KMS-11 (cell line): ENCODE data around the gene NPHP4.
"Not testable (repeated sequence)": the region's sequence is repeated elsewhere in the genome, so short reads cannot be mapped to it uniquely, and the experiment has no call there.

Experiments
- H2AFZ ChIP-seq: fragments of 200-600 bp; sonication (generic); 2 replicates; pipeline ENCODE4 v1.6.1; 2016; ENCODE audit warnings: antibody characterized with exemption, mixed run types, low read depth
- H3K27ac ChIP-seq: fragments of 200-600 bp; sonication (generic); 2 replicates; pipeline ENCODE4 v1.6.1; 2016; ENCODE audit warnings: mild to moderate bottlenecking, mixed run types
- H3K27me3 ChIP-seq: fragments of 200-600 bp; sonication (generic); 2 replicates; pipeline ENCODE4 v1.6.1; 2017; ENCODE audit warnings: mild to moderate bottlenecking, low read depth, mixed run types, moderate library complexity; ENCODE audit not compliant: insufficient read depth
- H3K36me3 ChIP-seq: fragments of 200-600 bp; sonication (generic); 2 replicates; pipeline ENCODE4 v1.6.1; 2017; ENCODE audit warnings: mild to moderate bottlenecking, mixed run types; ENCODE audit not compliant: insufficient read depth
- H3K4me1 ChIP-seq: fragments of 200-600 bp; sonication (generic); 2 replicates; pipeline ENCODE4 v1.6.1; 2016; ENCODE audit warnings: mild to moderate bottlenecking, low read depth, mixed run types; ENCODE audit not compliant: poor library complexity, severe bottlenecking
- H3K4me2 ChIP-seq: fragments of 200-600 bp; sonication (generic); 2 replicates; pipeline ENCODE4 v1.7.0; 2016; ENCODE audit warnings: mild to moderate bottlenecking, mixed run types
- H3K4me3 ChIP-seq: fragments of 200-600 bp; sonication (generic); IDR thresholded peaks from 2 replicates; pipeline ENCODE4 v1.6.1; 2017; ENCODE audit warnings: low read depth, low read length, mixed read lengths; ENCODE audit not compliant: insufficient read depth
- H3K79me2 ChIP-seq: fragments of 200-600 bp; sonication (generic); 2 replicates; pipeline ENCODE4 v1.6.1; 2016; ENCODE audit warnings: low read depth, mixed run types; ENCODE audit not compliant: insufficient read depth
- H3K9ac ChIP-seq: fragments of 200-600 bp; sonication (generic); 2 replicates; pipeline ENCODE4 v1.6.1; 2016; ENCODE audit warnings: mild to moderate bottlenecking, mixed run types
- H4K20me1 ChIP-seq: fragments of 200-600 bp; sonication (generic); 2 replicates; pipeline ENCODE4 v1.6.1; 2016; ENCODE audit warnings: mild to moderate bottlenecking, mixed run types; ENCODE audit not compliant: insufficient read depth
- TF ChIP-seq, protein P1 (sequence below): fragments of 200-600 bp; sonication (generic); conservative IDR thresholded peaks from 2 replicates; pipeline ENCODE4 v1.6.1; 2017; ENCODE audit warnings: low read depth, mild to moderate bottlenecking, antibody characterized with exemption, low read length, moderate library complexity, mixed read lengths

NPHP4 gene

DNA sequence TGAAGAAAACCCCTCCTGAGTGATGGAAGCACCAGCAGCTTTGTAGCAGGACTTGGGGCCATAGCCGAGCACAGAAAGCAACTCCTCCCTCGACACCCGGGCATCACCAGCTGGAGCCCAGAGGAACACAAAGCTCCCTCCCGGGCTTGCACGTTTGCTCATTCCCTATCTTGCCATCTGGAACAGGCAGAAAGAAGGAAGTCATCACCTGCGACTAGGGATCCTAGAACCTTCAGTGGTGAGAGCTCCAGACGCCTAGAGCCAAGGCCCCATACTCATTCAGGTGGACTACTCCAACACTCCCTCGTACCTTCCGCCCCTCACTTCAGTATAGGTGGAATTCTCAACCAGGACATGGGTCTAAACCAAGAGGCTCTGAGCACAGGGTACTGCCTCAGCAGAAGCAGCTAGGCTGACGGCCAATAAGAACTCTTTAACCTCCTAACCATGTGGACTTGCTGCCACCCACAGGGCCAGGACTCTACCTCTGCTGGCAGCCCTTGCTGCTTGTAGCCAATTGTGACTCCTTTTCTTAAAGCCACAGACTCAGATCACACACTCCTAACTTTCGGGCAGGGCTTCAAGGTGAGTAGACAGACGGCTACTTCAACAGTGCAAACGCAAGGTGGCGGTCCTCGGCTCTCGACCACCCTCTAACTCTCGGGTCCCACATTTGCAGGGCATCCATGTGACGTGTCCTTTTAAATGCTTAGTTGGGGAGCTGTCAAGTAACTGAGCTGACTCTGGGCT, 65.4 kb downstream of the NPHP4 start:
- H3K79me2 ChIP-seq: no peaks in the 10 kb centered on the region
- no peaks in the 10 kb centered on the region for H3K36me3 ChIP-seq
- no peak overlapping the region for H2AFZ ChIP-seq
- no peak overlapping the region for H3K9ac ChIP-seq
- TF ChIP-seq, protein P1, sequence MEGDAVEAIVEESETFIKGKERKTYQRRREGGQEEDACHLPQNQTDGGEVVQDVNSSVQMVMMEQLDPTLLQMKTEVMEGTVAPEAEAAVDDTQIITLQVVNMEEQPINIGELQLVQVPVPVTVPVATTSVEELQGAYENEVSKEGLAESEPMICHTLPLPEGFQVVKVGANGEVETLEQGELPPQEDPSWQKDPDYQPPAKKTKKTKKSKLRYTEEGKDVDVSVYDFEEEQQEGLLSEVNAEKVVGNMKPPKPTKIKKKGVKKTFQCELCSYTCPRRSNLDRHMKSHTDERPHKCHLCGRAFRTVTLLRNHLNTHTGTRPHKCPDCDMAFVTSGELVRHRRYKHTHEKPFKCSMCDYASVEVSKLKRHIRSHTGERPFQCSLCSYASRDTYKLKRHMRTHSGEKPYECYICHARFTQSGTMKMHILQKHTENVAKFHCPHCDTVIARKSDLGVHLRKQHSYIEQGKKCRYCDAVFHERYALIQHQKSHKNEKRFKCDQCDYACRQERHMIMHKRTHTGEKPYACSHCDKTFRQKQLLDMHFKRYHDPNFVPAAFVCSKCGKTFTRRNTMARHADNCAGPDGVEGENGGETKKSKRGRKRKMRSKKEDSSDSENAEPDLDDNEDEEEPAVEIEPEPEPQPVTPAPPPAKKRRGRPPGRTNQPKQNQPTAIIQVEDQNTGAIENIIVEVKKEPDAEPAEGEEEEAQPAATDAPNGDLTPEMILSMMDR: no peak
- no peaks in the 10 kb centered on the region for H4K20me1 ChIP-seq
- H3K4me3 ChIP-seq: no peak overlapping the region
- H3K4me1 ChIP-seq: no peaks in the 10 kb centered on the region
- no peak overlapping the region for H3K4me2 ChIP-seq
- no peak overlapping the region for H3K27ac ChIP-seq
- H3K27me3 ChIP-seq: no peaks in the 10 kb centered on the region

DNA sequence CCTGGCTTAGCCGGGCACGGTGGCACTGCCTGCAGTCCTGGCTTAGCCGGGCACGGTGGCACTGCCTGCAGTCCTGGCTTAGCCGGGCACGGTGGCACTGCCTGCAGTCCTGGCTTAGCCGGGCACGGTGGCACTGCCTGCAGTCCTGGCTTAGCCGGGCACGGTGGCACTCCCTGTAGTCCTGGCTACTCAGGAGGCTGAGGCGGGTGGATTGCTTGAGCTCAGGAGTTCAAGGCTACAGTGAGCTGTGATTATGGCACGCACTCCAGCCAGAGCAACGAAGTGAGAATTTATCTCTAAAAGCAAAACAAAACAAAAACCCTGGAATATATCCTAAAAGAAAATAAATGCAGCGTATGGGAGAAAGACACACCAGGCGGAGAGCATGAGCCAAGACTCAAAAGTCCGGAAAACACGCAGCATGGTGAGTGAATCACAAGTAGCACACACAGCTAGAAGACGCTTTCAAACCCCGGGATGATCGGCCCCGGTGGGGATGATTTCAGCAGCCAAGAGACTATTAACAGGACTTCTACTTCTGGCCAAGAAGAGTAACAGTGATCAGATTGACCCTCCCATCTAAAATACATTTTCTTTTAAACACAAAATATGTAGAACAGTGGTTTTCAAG, 69.4 kb downstream of the NPHP4 start:
- not testable (repeated sequence) for H3K27ac ChIP-seq, H3K36me3 ChIP-seq, H3K9ac ChIP-seq, H3K4me1 ChIP-seq, H3K79me2 ChIP-seq, H3K27me3 ChIP-seq, H3K4me2 ChIP-seq, H2AFZ ChIP-seq, H3K4me3 ChIP-seq, H4K20me1 ChIP-seq

DNA sequence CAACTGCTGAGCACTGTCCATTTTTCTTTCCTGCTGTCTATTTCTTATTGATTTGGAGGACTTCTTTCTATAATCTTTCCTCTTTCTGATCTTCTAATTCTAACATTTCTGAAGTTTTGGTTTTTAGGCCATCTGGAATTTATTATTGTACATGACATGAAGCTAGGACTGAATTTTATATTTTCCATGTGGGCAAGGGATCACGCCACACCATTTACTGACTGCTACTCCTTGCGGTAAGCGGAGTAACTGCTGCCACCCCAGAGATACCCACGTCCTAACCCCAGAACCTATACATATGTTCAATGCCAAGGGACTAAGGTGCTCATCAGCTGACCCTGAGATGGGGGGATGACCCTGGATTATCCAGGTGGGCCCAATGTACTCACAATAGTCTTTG, 70.6 kb downstream of the NPHP4 start:
- Histone ChIP-seq H3K36me3 (no peaks in the 10 kb centered on the region), H3K79me2 (no peaks in the 10 kb centered on the region), H4K20me1 (no peaks in the 10 kb centered on the region), H2AFZ (no peak overlapping the region), H3K27me3 (no peaks in the 10 kb centered on the region), H3K27ac (no peak overlapping the region), H3K4me1 (no peaks in the 10 kb centered on the region), H3K9ac (no peak overlapping the region), H3K4me2 (no peak overlapping the region), H3K4me3 (no peak overlapping the region)
- TF ChIP-seq, protein P1: no peak

DNA sequence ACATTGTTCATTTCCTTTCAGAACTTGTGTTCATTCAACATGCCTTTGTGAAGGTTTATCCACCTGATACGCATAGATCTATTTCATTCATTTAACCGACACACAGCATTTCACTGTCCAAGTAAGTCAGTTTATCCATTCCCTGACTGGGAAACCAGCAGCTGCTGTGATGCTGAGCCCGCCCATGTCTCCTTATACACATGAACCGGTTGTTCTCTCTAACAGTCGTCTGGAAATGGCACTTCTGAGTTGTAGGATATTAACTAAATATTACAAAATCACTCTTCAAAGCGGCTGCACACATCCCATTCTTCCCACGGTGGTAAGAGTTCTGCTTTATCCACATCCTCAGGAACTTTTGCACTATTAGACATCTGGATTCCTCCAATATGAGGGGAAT, 71.1 kb downstream of the NPHP4 start:
- no peak overlapping the region for H3K4me2 ChIP-seq
- H3K79me2 ChIP-seq: no peaks in the 10 kb centered on the region
- H3K36me3 ChIP-seq: no peaks in the 10 kb centered on the region
- H3K4me3 ChIP-seq: no peak overlapping the region
- no peaks in the 10 kb centered on the region for H3K27me3 ChIP-seq
- H4K20me1 ChIP-seq: no peaks in the 10 kb centered on the region
- H2AFZ ChIP-seq: no peak overlapping the region
- no peak overlapping the region for H3K27ac ChIP-seq
- TF ChIP-seq, protein P1: no peak
- H3K9ac ChIP-seq: no peak overlapping the region
- peaks cover 3% of the 10 kb centered on the region for H3K4me1 ChIP-seq

DNA sequence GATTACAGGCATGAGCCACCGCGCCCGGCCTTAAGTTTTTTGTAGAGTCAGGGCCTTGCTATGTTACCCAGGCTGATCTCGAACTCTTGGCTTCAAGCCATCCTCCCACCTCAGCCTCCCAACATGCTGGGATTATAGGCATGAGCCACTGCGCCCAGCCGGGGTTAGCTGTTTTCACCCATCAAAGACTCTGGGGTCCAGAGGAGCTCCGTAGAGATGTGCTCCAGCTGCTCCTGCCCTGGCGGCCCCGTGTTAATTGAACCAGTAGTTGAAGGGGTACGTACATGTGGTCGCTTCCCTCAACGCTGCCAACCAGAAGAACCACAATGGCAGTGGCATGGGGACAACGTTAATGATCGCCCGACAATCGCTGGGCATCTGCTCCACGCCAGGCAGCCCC, 72.0 kb downstream of the NPHP4 start:
- TF ChIP-seq, protein P1: no peak

More for the DNA sequence above, 72.0 kb downstream of the NPHP4 start:
- Histone ChIP-seq H3K36me3 (no peaks in the 10 kb centered on the region), H3K27ac (no peak overlapping the region), H3K79me2 (no peaks in the 10 kb centered on the region), H3K9ac (no peak overlapping the region), H2AFZ (no peak overlapping the region), H3K27me3 (no peaks in the 10 kb centered on the region), H3K4me2 (no peak overlapping the region), H3K4me1 (peaks cover 12% of the 10 kb centered on the region), H4K20me1 (no peaks in the 10 kb centered on the region), H3K4me3 (no peak overlapping the region)
